Measurements from ENCODE around the gene SLCO3A1.

DNA sequence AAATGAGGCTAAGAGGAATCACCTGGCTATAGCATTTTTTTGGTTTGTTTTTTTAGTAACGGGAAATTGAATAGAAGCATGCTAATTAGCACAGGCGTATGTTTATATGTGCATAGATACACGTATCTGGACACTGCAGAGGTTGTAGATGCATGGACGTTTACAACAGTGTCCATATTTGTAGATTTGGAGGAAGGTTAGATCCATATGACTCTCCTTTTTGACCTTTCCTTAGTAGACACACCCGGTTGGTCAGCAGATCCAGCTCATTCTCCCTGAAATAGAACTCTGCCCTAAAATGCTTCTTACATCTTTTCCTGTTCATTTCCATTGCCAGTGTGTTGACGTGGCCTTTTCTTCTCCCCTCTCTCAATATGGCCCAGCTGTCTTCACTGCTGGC is 60.1 kb downstream of the SLCO3A1 start:
- TF ChIP-seq, protein P1, sequence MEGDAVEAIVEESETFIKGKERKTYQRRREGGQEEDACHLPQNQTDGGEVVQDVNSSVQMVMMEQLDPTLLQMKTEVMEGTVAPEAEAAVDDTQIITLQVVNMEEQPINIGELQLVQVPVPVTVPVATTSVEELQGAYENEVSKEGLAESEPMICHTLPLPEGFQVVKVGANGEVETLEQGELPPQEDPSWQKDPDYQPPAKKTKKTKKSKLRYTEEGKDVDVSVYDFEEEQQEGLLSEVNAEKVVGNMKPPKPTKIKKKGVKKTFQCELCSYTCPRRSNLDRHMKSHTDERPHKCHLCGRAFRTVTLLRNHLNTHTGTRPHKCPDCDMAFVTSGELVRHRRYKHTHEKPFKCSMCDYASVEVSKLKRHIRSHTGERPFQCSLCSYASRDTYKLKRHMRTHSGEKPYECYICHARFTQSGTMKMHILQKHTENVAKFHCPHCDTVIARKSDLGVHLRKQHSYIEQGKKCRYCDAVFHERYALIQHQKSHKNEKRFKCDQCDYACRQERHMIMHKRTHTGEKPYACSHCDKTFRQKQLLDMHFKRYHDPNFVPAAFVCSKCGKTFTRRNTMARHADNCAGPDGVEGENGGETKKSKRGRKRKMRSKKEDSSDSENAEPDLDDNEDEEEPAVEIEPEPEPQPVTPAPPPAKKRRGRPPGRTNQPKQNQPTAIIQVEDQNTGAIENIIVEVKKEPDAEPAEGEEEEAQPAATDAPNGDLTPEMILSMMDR (IDR thresholded peaks at IDR 0.05), result no peak
- no peak for TF ChIP-seq POLR2A (IDR thresholded peaks at IDR 0.05)

All from adrenal gland (tissue), 5 donors.